K562 (cell line): Measurements from ENCODE around the gene LZTS2. TPM values are rescaled to one million over a fixed set of nuclear protein-coding genes. Genes with fewer than 3 reads are reported as not detected.

Experiments used
- CTCF ChIP-seq, 3 experiments: IDR thresholded peaks in 2 of 3; conservative IDR thresholded peaks in 1 of 3; 2 replicates each; pipeline ENCODE4 v1.5.1; 2011 to 2012; ENCODE audit warnings: low read length in 3 of 3, mild to moderate bottlenecking in 3 of 3, control low read depth in 2 of 3, improper control_type of control experiment in 1 of 3, inconsistent platforms in 1 of 3, low read depth in 1 of 3, mixed read lengths in 1 of 3, moderate library complexity in 1 of 3; ENCODE audit not compliant: insufficient read depth in 2 of 3
- KLF13 ChIP-seq: fragments of 450-650 bp; IDR thresholded peaks from 2 replicates; pipeline ENCODE4 v1.6.1; 2016; ENCODE audit warnings: missing genetic modification characterization, low read depth, mild to moderate bottlenecking, missing compliant biosample characterization, moderate library complexity, borderline replicate concordance
- ZNF318 ChIP-seq, 2 experiments: fragments of 450-650 bp; IDR thresholded peaks; 2 replicates each; pipeline ENCODE4 v1.6.1; 2016; ENCODE audit warnings: mild to moderate bottlenecking in 2 of 2, borderline replicate concordance in 1 of 2, low read depth in 1 of 2, moderate library complexity in 1 of 2
- polyA plus RNA-seq, 8 experiments: library from polyadenylated mRNA; depleted of rRNA in 4 of 8; stranded (reverse) in 5 of 8; unstranded in 3 of 8; fragments of >200 nt; fragmentation: Nextera tagmentation in 2 of 8; fragmentation: Illumina TruSeq in 1 of 8; extraction: Ambion mirVana in 2 of 8; extraction: Trizol in 1 of 8; gene quantifications; 2 replicates each; pipeline versions ENCODE4 v1.2.1 to v1.2.3, GENCODE V29; 2011 to 2014; ENCODE audit warnings: inconsistent platforms in 1 of 8, missing spikeins in 1 of 8
- total RNA-seq, 7 experiments: library from RNA; depleted of rRNA in 6 of 7; stranded (reverse); fragments of >200 nt in 6 of 7; fragmentation: Illumina TruSeq in 2 of 7; extraction: Trizol in 2 of 7; gene quantifications; 2 replicates each; pipeline versions ENCODE4 v1.2.1 to v1.2.3, GENCODE V29; 2011 to 2021; ENCODE audit warnings: low replicate concordance in 1 of 7
- TF ChIP-seq, protein P1 (sequence below): sonication (generic); formaldehyde crosslinking; IDR thresholded peaks from 2 replicates; pipeline ENCODE4 v1.9.0; 2022; ENCODE audit warnings: mild to moderate bottlenecking, missing genetic modification reagents
- TF ChIP-seq, protein P2 (sequence below): sonication (generic); formaldehyde crosslinking; IDR thresholded peaks from 2 replicates; pipeline ENCODE4 v1.8.0; 2022; ENCODE audit warnings: mild to moderate bottlenecking, missing genetic modification reagents
- TF ChIP-seq, protein P3 (sequence below): sonication (generic); formaldehyde crosslinking; IDR thresholded peaks from 2 replicates; pipeline ENCODE4 v1.9.0; 2022; ENCODE audit warnings: mild to moderate bottlenecking, missing genetic modification reagents

LZTS2 gene
- total and polyA plus RNA-seq, 9 of the 15 experiments (the other 6 are each of a cell fraction or from before 2014, with no cell fraction given), result 0.23 to 42.5 (median 14.7) TPM

DNA sequence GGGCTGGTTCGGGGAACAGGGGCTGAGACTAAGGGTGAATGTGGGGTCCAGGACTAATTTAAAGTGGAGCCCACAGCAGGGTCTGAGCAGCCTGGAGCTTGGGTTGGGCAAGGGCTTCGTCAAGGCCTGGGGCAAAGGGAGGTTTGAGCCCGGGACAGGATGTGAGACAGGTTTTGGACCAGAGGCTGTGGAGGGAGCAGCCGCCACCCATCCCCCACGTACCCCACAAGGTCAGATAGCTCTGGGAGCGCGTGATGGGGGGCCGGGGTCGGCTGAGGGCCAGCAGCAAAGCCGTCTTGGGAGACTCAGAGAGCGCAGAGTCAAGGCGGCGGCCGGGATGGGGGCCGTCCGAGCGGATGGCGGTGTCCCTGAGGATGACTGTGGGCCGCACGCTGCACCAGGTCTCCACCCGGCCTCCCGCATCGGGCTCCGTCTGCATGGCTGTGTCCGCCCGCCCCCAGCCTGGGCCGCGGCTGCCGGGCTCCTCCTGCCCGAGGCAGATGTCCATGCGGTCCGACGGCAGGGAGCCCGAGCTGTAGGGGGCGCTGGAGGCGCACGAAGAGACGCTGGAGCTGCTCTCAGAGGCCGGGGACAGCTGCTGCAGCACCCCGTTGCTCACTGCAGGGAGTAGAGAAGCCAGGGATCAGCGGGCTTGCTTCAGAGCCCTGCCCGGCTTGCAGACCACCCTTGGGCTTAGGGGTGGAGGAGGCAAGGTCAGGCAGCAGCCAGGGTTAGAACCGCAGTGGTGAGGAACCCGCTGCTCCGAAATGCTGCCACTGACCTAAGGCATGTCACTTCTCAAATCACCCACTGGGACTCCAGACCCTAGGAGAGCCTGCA lies 19.2 kb downstream of the LZTS2 start (continued):
- TF ChIP-seq, protein P1, sequence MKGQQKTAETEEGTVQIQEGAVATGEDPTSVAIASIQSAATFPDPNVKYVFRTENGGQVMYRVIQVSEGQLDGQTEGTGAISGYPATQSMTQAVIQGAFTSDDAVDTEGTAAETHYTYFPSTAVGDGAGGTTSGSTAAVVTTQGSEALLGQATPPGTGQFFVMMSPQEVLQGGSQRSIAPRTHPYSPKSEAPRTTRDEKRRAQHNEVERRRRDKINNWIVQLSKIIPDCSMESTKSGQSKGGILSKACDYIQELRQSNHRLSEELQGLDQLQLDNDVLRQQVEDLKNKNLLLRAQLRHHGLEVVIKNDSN (CRISPR knock-in tag), result 0 out of 2 replicates have a peak, but pooled peaks have one; percentile 26
- peak; percentile 73 to 92 (median 78) for TF ChIP-seq CTCF (IDR thresholded peaks at IDR 0.05 in 2 of 3, conservative IDR thresholded peaks at IDR 0.05 in 1 of 3; ENCODE audit: insufficient read depth in 2 of 3, low read depth in 1 of 3, low read length in 3 of 3)
- no peak for TF ChIP-seq ZNF318 (IDR thresholded peaks at IDR 0.05; ENCODE audit: borderline replicate concordance in 1 of 2, low read depth in 1 of 2)
- TF ChIP-seq KLF13 (tag), result no peak
- TF ChIP-seq, protein P2, sequence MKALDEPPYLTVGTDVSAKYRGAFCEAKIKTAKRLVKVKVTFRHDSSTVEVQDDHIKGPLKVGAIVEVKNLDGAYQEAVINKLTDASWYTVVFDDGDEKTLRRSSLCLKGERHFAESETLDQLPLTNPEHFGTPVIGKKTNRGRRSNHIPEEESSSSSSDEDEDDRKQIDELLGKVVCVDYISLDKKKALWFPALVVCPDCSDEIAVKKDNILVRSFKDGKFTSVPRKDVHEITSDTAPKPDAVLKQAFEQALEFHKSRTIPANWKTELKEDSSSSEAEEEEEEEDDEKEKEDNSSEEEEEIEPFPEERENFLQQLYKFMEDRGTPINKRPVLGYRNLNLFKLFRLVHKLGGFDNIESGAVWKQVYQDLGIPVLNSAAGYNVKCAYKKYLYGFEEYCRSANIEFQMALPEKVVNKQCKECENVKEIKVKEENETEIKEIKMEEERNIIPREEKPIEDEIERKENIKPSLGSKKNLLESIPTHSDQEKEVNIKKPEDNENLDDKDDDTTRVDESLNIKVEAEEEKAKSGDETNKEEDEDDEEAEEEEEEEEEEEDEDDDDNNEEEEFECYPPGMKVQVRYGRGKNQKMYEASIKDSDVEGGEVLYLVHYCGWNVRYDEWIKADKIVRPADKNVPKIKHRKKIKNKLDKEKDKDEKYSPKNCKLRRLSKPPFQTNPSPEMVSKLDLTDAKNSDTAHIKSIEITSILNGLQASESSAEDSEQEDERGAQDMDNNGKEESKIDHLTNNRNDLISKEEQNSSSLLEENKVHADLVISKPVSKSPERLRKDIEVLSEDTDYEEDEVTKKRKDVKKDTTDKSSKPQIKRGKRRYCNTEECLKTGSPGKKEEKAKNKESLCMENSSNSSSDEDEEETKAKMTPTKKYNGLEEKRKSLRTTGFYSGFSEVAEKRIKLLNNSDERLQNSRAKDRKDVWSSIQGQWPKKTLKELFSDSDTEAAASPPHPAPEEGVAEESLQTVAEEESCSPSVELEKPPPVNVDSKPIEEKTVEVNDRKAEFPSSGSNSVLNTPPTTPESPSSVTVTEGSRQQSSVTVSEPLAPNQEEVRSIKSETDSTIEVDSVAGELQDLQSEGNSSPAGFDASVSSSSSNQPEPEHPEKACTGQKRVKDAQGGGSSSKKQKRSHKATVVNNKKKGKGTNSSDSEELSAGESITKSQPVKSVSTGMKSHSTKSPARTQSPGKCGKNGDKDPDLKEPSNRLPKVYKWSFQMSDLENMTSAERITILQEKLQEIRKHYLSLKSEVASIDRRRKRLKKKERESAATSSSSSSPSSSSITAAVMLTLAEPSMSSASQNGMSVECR, result peak; percentile 55
- TF ChIP-seq, protein P3, sequence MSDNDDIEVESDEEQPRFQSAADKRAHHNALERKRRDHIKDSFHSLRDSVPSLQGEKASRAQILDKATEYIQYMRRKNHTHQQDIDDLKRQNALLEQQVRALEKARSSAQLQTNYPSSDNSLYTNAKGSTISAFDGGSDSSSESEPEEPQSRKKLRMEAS (CRISPR knock-in tag), result peak; percentile 97
